ENCODE measurements around the gene CCDC106.

CCDC106 gene

GRCh38 chr19:55697698-55698097 lies 49.7 kb downstream of the CCDC106 start:
- no peak for DNase-seq (ENCODE audit: low spot score)

- no peak for DNase-seq (ENCODE audit: low spot score)
These were observed 50.2 kb downstream of the CCDC106 start for GRCh38 chr19:55698256-55698655.

- DNase-seq (ENCODE audit: low spot score), result no peak
These were observed 51.2 kb downstream of the CCDC106 start for GRCh38 chr19:55699221-55699620.

GRCh38 chr19:55700813-55701212 lies 52.8 kb downstream of the CCDC106 start:
- no peak for DNase-seq (ENCODE audit: low spot score)

GRCh38 chr19:55702131-55702627 lies 54.2 kb downstream of the CCDC106 start:
- DNase-seq (ENCODE audit: low spot score), result no peak

Measured in kidney tubule cell (primary cell).